HepG2 (cell line): ENCODE data around the gene BACH2.
"Not testable (repeated sequence)": the region's sequence is repeated elsewhere in the genome, so short reads cannot be mapped to it uniquely, and the experiment has no call there.

Source experiments
- CHD2 ChIP-seq: IDR thresholded peaks from 2 replicates; pipeline ENCODE4 v1.6.1; 2011; ENCODE audit warnings: low read depth, low read length, improper control_type of control experiment
- CTCF ChIP-seq: sonication (generic); formaldehyde crosslinking; IDR thresholded peaks from 2 replicates; pipeline ENCODE4 v1.5.0; 2020; ENCODE audit warnings: mild to moderate bottlenecking, missing genetic modification reagents, moderate library complexity
- E2F5 ChIP-seq: sonication (generic); formaldehyde crosslinking; conservative IDR thresholded peaks from 2 replicates; pipeline ENCODE4 v1.4.0; 2020; ENCODE audit warnings: missing genetic modification reagents
- KDM4B ChIP-seq: sonication (generic); formaldehyde crosslinking; IDR thresholded peaks from 2 replicates; pipeline ENCODE4 v1.4.0; 2020; ENCODE audit warnings: missing genetic modification reagents
- ZNF451 ChIP-seq: sonication (generic); formaldehyde crosslinking; IDR thresholded peaks from 2 replicates; pipeline ENCODE4 v1.5.0; 2020; ENCODE audit warnings: mild to moderate bottlenecking, missing genetic modification reagents

- TF ChIP-seq CTCF (CRISPR knock-in tag); ZNF451 (CRISPR knock-in tag); E2F5; CHD2; KDM4B (CRISPR knock-in tag): not testable (repeated sequence)
Observed at GRCh38 chr6:90054193-90054592, 242.4 kb downstream of the BACH2 start.
